ENCODE results near the gene ANAPC2.

Gene ANAPC2

GRCh38 chr9:137191691-137192447 lies 3.5 kb upstream of the ANAPC2 start:
- no peak for FAIRE-seq

GRCh38 chr9:137191245-137191644 lies 2.9 kb upstream of the ANAPC2 start:
- no peak for FAIRE-seq

- no peak for FAIRE-seq
Measured at GRCh38 chr9:137190315-137190856, 2.0 kb upstream of the ANAPC2 start.

GRCh38 chr9:137189297-137190295 lies 1.2 kb upstream of the ANAPC2 start:
- FAIRE-seq = no peak

GRCh38 chr9:137188086-137188489 lies 272 bp downstream of the ANAPC2 start:
- no peak for FAIRE-seq

GRCh38 chr9:137187386-137187785 lies 974 bp downstream of the ANAPC2 start:
- FAIRE-seq = no peak

GRCh38 chr9:137186385-137186784 lies 2.0 kb downstream of the ANAPC2 start:
- no peak for FAIRE-seq

GRCh38 chr9:137185921-137186320 lies 2.4 kb downstream of the ANAPC2 start:
- no peak for FAIRE-seq

GRCh38 chr9:137184881-137185660 lies 3.3 kb downstream of the ANAPC2 start:
- FAIRE-seq = no peak

- FAIRE-seq = no peak
Measured at GRCh38 chr9:137183980-137184595, 4.3 kb downstream of the ANAPC2 start.

- FAIRE-seq = no peak
Measured at GRCh38 chr9:137182836-137183235, 5.5 kb downstream of the ANAPC2 start.

GRCh38 chr9:137181680-137182079 lies 6.7 kb downstream of the ANAPC2 start:
- no peak for FAIRE-seq

GRCh38 chr9:137180491-137180890 lies 7.9 kb downstream of the ANAPC2 start:
- no peak for FAIRE-seq

- no peak for FAIRE-seq
Measured at GRCh38 chr9:137179761-137180160, 8.6 kb downstream of the ANAPC2 start.

- no peak for FAIRE-seq
Measured at GRCh38 chr9:137178939-137179630, 9.3 kb downstream of the ANAPC2 start.

GRCh38 chr9:137178201-137178938 lies 10.0 kb downstream of the ANAPC2 start:
- no peak for FAIRE-seq

GRCh38 chr9:137176302-137177182 lies 11.8 kb downstream of the ANAPC2 start:
- FAIRE-seq = peak; percentile 94

GRCh38 chr9:137175345-137175961 lies 12.9 kb downstream of the ANAPC2 start:
- FAIRE-seq = no peak

- no peak for FAIRE-seq
Measured at GRCh38 chr9:137174722-137175293, 13.6 kb downstream of the ANAPC2 start.

Measured in G401.6 (cell line).